NB4 (cell line): ENCODE measurements around the gene KIAA1217.

Experiments used
- DNase-seq: peaks from one replicate; pipeline ENCODE4 v3.0.0; 2010; ENCODE audit warnings: low read depth
- H3K4me3 ChIP-seq: one replicate; pipeline ENCODE4 v1.5.1; 2011; ENCODE audit warnings: mild to moderate bottlenecking, low read depth, low read length, moderate library complexity
- CTCF ChIP-seq: IDR thresholded peaks from one replicate; pipeline ENCODE4 v1.5.1; 2012; ENCODE audit warnings: low read depth, low read length
- MAX ChIP-seq: IDR thresholded peaks from 2 replicates; pipeline ENCODE4 v1.6.1; 2011; ENCODE audit warnings: low read depth, low read length
- MYC ChIP-seq: IDR thresholded peaks from 2 replicates; pipeline ENCODE4 v1.6.1; 2011; ENCODE audit warnings: low read depth, low read length
- POLR2A ChIP-seq: IDR thresholded peaks from 2 replicates; pipeline ENCODE4 v1.6.1; 2011; ENCODE audit warnings: mild to moderate bottlenecking; ENCODE audit not compliant: insufficient read length; ENCODE audit errors: extremely low read depth

KIAA1217 gene

GRCh38 chr10:24433705-24434104 is 224.8 kb downstream of the KIAA1217 start:
- no peak for DNase-seq
- TF ChIP-seq CTCF (no peak), MAX (no peak), MYC (no peak), POLR2A (no peak)
- no peak overlapping the region for H3K4me3 ChIP-seq

GRCh38 chr10:24434961-24435360 is 226.0 kb downstream of the KIAA1217 start:
- no peak overlapping the region for H3K4me3 ChIP-seq
- TF ChIP-seq POLR2A (no peak), MYC (no peak), MAX (no peak), CTCF (no peak)
- DNase-seq: no peak

- no peak for TF ChIP-seq MAX
- no peak for TF ChIP-seq MYC
- no peak for TF ChIP-seq CTCF
- TF ChIP-seq POLR2A: no peak
- no peak overlapping the region for H3K4me3 ChIP-seq
- no peak for DNase-seq
These were observed 226.4 kb downstream of the KIAA1217 start for GRCh38 chr10:24435374-24435773.

GRCh38 chr10:24437302-24437701 is 228.4 kb downstream of the KIAA1217 start:
- no peak overlapping the region for H3K4me3 ChIP-seq
- no peak for DNase-seq
- TF ChIP-seq MAX (no peak), CTCF (no peak), POLR2A (no peak), MYC (no peak)

GRCh38 chr10:24438800-24439199 is 229.9 kb downstream of the KIAA1217 start:
- DNase-seq: no peak
- TF ChIP-seq CTCF (no peak), POLR2A (no peak), MAX (no peak), MYC (no peak)
- no peak overlapping the region for H3K4me3 ChIP-seq

- TF ChIP-seq POLR2A (no peak), CTCF (no peak), MYC (no peak), MAX (no peak)
- no peak for DNase-seq
- H3K4me3 ChIP-seq: no peak overlapping the region
These were observed 231.0 kb downstream of the KIAA1217 start for GRCh38 chr10:24439935-24440334.
